ENCODE data around the gene TBC1D1.

Gene TBC1D1

DNA sequence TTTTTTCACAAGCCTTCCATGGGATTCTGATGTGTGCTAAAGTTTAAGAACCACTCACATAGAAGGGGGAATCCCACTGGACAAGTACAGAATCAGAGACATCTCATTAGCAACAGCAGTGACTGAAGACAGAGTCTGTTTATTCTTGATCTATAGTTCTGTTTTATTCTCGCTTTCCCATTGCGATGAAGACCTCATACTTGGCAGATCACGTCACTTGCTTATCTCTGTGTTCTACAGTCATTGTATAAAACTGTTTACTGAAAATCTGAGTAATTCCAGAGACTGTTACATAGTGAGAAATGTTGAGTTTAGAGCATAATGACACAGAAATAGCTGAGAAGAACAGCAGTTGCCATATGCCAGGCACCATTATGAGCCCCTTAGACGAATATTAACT is 254.9 kb downstream of the TBC1D1 start (continued):
- TF ChIP-seq ISL1 (CRISPR knock-in tag; IDR thresholded peaks at IDR 0.05) (peak; percentile 91), GLIS3 (CRISPR knock-in tag; IDR thresholded peaks at IDR 0.05) (no peak), TCF4 (CRISPR knock-in tag; IDR thresholded peaks at IDR 0.05; ENCODE audit: borderline replicate concordance) (no peak), ZNF70 (CRISPR knock-in tag; IDR thresholded peaks at IDR 0.05) (no peak), TOX (CRISPR knock-in tag; IDR thresholded peaks at IDR 0.05; ENCODE audit: borderline replicate concordance) (peak; percentile 11; the same call in 1 of the 2 replicates), ZNF8 (CRISPR knock-in tag; IDR thresholded peaks at IDR 0.05) (no peak), RARB (CRISPR knock-in tag; IDR thresholded peaks at IDR 0.05) (no peak)
- TF ChIP-seq, protein P1, sequence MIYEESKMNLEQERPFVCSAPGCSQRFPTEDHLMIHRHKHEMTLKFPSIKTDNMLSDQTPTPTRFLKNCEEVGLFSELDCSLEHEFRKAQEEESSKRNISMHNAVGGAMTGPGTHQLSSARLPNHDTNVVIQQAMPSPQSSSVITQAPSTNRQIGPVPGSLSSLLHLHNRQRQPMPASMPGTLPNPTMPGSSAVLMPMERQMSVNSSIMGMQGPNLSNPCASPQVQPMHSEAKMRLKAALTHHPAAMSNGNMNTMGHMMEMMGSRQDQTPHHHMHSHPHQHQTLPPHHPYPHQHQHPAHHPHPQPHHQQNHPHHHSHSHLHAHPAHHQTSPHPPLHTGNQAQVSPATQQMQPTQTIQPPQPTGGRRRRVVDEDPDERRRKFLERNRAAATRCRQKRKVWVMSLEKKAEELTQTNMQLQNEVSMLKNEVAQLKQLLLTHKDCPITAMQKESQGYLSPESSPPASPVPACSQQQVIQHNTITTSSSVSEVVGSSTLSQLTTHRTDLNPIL (CRISPR knock-in tag; IDR thresholded peaks at IDR 0.05; ENCODE audit: low read depth): peak; percentile 83

DNA sequence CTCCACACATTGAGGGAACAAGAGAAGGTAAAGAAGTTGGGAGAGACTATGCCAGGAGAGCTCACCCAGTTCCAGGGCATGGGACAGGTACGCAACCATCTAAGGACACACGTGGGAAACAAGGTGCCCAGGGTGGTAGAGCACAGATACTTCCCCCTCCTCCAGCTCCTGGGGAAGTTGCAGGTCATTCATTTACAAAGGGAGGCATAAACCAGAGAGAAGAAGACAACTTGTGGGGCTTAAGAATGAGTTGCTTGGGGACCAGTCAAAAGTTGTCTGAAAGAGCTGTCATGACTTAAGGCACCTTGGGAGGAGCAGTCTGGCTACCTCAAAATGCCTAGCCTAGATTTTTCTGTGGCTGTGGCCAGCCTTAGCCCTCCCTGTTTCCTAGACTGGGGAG is 255.5 kb downstream of the TBC1D1 start:
- TF ChIP-seq OSR1 (CRISPR knock-in tag; IDR thresholded peaks at IDR 0.05) (no peak), TCF4 (CRISPR knock-in tag; IDR thresholded peaks at IDR 0.05; ENCODE audit: borderline replicate concordance) (no peak), PPARA (CRISPR knock-in tag; IDR thresholded peaks at IDR 0.05; ENCODE audit: borderline replicate concordance) (no peak), ISL1 (CRISPR knock-in tag; IDR thresholded peaks at IDR 0.05) (no peak), ESRRG (CRISPR knock-in tag; IDR thresholded peaks at IDR 0.05) (no peak), ZNF70 (CRISPR knock-in tag; IDR thresholded peaks at IDR 0.05) (no peak), ZFP3 (CRISPR knock-in tag; IDR thresholded peaks at IDR 0.05) (no peak), GLIS3 (CRISPR knock-in tag; IDR thresholded peaks at IDR 0.05) (no peak), BACH2 (CRISPR knock-in tag; IDR thresholded peaks at IDR 0.05; ENCODE audit: borderline replicate concordance) (no peak), ZC3H10 (CRISPR knock-in tag; IDR thresholded peaks at IDR 0.05) (no peak), CSDC2 (CRISPR knock-in tag; IDR thresholded peaks at IDR 0.05) (no peak)
- TF ChIP-seq, protein P2, sequence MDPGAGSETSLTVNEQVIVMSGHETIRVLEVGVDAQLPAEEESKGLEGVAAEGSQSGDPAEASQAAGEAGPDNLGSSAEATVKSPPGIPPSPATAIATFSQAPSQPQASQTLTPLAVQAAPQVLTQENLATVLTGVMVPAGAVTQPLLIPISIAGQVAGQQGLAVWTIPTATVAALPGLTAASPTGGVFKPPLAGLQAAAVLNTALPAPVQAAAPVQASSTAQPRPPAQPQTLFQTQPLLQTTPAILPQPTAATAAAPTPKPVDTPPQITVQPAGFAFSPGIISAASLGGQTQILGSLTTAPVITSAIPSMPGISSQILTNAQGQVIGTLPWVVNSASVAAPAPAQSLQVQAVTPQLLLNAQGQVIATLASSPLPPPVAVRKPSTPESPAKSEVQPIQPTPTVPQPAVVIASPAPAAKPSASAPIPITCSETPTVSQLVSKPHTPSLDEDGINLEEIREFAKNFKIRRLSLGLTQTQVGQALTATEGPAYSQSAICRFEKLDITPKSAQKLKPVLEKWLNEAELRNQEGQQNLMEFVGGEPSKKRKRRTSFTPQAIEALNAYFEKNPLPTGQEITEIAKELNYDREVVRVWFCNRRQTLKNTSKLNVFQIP (CRISPR knock-in tag; IDR thresholded peaks at IDR 0.05; ENCODE audit: borderline replicate concordance, low read depth): no peak
- TF ChIP-seq, protein P1 (CRISPR knock-in tag; IDR thresholded peaks at IDR 0.05; ENCODE audit: low read depth): no peak
- TF ChIP-seq, protein P3, sequence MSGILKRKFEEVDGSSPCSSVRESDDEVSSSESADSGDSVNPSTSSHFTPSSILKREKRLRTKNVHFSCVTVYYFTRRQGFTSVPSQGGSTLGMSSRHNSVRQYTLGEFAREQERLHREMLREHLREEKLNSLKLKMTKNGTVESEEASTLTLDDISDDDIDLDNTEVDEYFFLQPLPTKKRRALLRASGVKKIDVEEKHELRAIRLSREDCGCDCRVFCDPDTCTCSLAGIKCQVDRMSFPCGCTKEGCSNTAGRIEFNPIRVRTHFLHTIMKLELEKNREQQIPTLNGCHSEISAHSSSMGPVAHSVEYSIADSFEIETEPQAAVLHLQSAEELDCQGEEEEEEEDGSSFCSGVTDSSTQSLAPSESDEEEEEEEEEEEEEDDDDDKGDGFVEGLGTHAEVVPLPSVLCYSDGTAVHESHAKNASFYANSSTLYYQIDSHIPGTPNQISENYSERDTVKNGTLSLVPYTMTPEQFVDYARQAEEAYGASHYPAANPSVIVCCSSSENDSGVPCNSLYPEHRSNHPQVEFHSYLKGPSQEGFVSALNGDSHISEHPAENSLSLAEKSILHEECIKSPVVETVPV (CRISPR knock-in tag; IDR thresholded peaks at IDR 0.05): no peak
- TF ChIP-seq, protein P4, sequence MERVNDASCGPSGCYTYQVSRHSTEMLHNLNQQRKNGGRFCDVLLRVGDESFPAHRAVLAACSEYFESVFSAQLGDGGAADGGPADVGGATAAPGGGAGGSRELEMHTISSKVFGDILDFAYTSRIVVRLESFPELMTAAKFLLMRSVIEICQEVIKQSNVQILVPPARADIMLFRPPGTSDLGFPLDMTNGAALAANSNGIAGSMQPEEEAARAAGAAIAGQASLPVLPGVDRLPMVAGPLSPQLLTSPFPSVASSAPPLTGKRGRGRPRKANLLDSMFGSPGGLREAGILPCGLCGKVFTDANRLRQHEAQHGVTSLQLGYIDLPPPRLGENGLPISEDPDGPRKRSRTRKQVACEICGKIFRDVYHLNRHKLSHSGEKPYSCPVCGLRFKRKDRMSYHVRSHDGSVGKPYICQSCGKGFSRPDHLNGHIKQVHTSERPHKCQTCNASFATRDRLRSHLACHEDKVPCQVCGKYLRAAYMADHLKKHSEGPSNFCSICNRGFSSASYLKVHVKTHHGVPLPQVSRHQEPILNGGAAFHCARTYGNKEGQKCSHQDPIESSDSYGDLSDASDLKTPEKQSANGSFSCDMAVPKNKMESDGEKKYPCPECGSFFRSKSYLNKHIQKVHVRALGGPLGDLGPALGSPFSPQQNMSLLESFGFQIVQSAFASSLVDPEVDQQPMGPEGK (CRISPR knock-in tag; IDR thresholded peaks at IDR 0.05; ENCODE audit: borderline replicate concordance): no peak
- no peak for ATAC-seq

DNA sequence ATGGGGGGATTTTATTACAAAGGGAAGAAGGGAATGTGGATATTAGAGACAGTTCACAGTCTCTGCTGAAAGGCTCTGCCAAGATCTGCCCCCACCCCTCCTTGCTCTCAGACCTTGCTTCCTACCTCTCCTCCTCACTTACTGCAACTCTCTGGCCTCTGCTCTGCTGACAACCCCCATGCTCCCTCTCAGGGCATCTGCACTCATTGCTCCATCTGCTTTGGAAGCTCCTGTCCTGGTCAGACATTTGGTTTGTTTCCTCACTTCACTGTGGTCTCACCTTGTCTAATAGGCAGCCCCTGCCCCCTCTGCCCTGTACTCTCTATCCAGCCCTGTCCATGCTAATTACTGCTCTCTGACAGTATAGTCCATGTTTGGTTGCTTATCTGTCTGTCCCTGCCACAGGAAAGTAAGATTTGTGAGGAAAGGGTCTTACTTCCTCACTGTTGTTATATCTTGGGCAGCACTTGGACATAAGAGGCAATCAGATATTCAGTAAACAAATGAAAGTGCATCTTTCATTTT is 258.6 kb downstream of the TBC1D1 start:
- peak; percentile 61 for ATAC-seq
- no peak for TF ChIP-seq ARNTL (CRISPR knock-in tag; IDR thresholded peaks at IDR 0.05; ENCODE audit: borderline replicate concordance, low read depth)
- TF ChIP-seq ZNF565 (CRISPR knock-in tag; conservative IDR thresholded peaks at IDR 0.05; ENCODE audit: low read depth): no peak
- TF ChIP-seq RARB (CRISPR knock-in tag; IDR thresholded peaks at IDR 0.05): no peak
- no peak for TF ChIP-seq BACH2 (CRISPR knock-in tag; IDR thresholded peaks at IDR 0.05; ENCODE audit: borderline replicate concordance)
- TF ChIP-seq ZNF70 (CRISPR knock-in tag; IDR thresholded peaks at IDR 0.05): no peak
- no peak for TF ChIP-seq SNAI2 (CRISPR knock-in tag; IDR thresholded peaks at IDR 0.05)
- no peak for TF ChIP-seq GLIS3 (CRISPR knock-in tag; IDR thresholded peaks at IDR 0.05)
- no peak for TF ChIP-seq ZFP30 (CRISPR knock-in tag; IDR thresholded peaks at IDR 0.05)
- TF ChIP-seq, protein P2 (CRISPR knock-in tag; IDR thresholded peaks at IDR 0.05; ENCODE audit: borderline replicate concordance, low read depth): no peak
- TF ChIP-seq TOX (CRISPR knock-in tag; IDR thresholded peaks at IDR 0.05; ENCODE audit: borderline replicate concordance): no peak
- TF ChIP-seq, protein P5, sequence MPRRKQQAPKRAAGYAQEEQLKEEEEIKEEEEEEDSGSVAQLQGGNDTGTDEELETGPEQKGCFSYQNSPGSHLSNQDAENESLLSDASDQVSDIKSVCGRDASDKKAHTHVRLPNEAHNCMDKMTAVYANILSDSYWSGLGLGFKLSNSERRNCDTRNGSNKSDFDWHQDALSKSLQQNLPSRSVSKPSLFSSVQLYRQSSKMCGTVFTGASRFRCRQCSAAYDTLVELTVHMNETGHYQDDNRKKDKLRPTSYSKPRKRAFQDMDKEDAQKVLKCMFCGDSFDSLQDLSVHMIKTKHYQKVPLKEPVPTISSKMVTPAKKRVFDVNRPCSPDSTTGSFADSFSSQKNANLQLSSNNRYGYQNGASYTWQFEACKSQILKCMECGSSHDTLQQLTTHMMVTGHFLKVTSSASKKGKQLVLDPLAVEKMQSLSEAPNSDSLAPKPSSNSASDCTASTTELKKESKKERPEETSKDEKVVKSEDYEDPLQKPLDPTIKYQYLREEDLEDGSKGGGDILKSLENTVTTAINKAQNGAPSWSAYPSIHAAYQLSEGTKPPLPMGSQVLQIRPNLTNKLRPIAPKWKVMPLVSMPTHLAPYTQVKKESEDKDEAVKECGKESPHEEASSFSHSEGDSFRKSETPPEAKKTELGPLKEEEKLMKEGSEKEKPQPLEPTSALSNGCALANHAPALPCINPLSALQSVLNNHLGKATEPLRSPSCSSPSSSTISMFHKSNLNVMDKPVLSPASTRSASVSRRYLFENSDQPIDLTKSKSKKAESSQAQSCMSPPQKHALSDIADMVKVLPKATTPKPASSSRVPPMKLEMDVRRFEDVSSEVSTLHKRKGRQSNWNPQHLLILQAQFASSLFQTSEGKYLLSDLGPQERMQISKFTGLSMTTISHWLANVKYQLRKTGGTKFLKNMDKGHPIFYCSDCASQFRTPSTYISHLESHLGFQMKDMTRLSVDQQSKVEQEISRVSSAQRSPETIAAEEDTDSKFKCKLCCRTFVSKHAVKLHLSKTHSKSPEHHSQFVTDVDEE (CRISPR knock-in tag; IDR thresholded peaks at IDR 0.05): no peak
- no peak for TF ChIP-seq ISL1 (CRISPR knock-in tag; IDR thresholded peaks at IDR 0.05)
- TF ChIP-seq CSDC2 (CRISPR knock-in tag; IDR thresholded peaks at IDR 0.05): no peak
- no peak for TF ChIP-seq PPARA (CRISPR knock-in tag; IDR thresholded peaks at IDR 0.05; ENCODE audit: borderline replicate concordance)
- no peak for TF ChIP-seq ZFP3 (CRISPR knock-in tag; IDR thresholded peaks at IDR 0.05)
